GM10266 (cell line): ENCODE data around the gene PURA.

Source experiments
- DNase-seq: peaks from one replicate; pipeline ENCODE4 v3.0.0; 2012; ENCODE audit errors: extremely low spot score
- TF ChIP-seq, protein P1 (sequence below): IDR thresholded peaks from 2 replicates; pipeline ENCODE4 v1.5.1; 2012; ENCODE audit warnings: mild to moderate bottlenecking, low read depth; ENCODE audit not compliant: control insufficient read depth, insufficient read depth; ENCODE audit errors: missing control alignments

PURA gene

DNA sequence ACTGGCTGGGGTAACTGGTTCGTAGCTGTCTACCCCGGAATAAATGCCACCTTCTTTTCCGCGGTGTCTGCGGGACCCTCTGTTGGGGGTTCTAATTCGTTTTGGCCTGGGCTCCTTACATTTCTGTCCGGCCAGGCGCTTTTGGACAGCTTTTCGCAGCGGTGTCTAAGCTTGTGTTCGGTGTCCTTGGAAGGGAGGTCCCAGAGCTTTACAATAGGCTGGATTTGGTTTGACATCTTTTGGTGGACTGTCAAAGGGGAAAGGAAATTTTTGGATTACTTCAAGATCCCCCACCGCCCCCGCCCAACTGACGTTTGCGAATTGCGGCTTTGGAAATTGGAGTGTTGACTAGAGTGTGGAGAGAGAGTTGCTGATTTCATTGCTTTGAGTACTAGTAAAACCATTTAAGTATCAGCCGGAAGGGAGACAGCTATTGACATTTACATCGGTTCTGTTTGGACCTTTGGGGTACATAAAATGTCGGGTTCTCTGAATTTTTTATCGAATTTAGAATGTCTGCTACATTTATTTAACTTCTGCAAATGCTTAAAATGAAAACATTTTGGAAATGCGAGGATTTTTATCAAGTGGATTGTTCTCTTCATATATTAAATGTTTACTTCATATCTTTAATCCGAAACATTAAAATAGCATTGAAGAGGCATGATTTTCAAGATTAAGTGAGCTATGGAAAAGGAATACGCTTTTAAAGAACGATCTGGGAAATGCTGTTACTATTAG lies 4.7 kb upstream of the PURA start:
- TF ChIP-seq, protein P1, sequence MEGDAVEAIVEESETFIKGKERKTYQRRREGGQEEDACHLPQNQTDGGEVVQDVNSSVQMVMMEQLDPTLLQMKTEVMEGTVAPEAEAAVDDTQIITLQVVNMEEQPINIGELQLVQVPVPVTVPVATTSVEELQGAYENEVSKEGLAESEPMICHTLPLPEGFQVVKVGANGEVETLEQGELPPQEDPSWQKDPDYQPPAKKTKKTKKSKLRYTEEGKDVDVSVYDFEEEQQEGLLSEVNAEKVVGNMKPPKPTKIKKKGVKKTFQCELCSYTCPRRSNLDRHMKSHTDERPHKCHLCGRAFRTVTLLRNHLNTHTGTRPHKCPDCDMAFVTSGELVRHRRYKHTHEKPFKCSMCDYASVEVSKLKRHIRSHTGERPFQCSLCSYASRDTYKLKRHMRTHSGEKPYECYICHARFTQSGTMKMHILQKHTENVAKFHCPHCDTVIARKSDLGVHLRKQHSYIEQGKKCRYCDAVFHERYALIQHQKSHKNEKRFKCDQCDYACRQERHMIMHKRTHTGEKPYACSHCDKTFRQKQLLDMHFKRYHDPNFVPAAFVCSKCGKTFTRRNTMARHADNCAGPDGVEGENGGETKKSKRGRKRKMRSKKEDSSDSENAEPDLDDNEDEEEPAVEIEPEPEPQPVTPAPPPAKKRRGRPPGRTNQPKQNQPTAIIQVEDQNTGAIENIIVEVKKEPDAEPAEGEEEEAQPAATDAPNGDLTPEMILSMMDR = no peak
- no peak for DNase-seq

DNA sequence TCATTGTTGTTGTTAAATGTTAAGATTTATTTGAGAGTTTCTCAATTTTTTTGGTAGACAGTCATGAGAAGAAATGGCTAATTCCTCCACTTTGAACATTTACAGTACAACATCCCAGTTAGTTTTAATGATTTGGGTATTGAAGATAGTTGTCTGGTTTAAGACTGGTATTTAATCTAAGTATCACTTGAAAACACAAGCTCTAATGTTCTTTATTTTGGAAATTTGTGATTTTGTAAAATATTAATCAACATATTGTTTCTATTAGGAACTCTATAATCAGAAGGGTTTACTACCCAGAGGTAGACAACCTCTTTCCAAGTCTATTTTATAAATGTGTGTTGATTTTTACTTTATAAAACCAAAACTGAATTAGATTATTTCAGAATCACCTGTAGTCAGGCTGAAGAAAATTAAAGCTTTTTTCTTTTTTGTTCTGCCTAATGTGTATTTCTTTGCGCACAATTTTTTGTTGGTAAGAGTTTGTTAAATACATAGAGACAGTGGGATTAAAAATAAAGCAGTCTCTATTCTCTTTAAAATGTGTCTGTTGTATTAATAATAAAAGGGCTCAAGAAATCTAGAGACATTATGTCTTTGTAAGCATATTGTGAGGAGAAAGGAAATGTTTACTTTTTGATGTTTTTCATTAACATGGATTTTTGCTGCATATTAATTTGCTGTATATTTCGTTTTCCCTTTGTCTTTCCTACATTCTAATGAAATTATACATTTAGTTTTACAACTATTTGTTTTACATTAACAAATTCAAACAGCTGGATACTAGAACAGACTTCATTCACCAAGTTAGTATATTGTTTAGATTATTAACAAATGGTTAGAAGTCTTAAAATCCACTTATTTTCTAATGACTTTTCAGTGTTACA lies 3.9 kb upstream of the PURA start:
- TF ChIP-seq, protein P1 = no peak
- DNase-seq = no peak

DNA sequence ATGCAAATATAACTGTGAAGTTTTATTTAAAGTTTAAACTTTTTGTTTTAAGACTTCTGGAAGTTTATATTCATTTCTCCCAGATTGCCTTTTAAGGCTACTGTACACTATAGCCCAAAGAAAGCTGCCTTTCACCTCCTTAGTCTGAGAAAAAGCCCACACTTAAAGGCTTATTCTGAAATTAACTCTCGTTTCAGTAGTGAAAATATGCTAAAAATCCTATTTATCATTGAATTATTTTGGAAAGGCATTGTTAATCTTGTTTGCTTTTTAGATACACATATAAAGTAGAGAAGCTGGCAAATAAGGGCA lies 3.3 kb upstream of the PURA start:
- TF ChIP-seq, protein P1 = no peak
- DNase-seq = no peak

DNA sequence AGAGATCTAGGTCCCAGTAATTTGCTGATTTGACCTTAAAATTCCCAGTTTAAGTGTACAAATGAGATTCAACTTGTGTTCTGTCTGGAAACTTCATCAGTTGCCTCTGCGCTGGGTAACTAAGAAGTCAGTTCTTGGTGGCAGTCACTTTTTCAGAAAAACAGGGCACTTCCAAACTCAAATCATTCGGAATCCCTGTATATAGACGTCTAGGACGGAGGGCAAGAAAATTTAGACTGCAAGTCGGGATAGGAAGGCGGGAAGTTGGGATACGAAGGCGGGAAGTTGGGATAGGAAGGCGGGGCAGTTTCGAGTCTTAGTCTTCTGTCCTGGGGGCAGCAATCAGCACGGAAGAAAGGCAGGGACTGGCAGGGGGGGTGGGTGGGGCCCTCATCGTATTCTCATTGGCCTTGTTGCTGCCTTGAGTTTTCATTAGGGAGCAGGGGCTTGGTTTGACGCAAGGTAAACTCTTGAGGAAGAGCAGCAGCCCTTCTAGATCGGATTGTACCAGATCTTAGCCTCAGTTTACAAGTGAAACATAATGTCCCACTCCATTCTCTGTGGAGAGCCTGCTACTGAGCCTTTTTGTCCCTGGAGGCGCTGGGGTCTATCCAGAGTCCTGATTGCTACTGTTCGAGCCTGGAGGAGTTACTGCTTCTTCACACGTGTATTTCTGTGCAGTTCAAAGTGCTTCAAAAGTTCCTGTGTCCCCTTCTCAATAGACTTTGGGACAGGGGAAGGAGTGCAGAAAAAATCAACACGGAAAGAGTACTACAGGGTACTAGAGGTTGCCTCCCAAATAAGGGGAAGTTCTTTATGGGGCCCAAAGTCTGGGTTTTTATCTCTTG lies 2.7 kb upstream of the PURA start:
- TF ChIP-seq, protein P1 = no peak
- DNase-seq = no peak

DNA sequence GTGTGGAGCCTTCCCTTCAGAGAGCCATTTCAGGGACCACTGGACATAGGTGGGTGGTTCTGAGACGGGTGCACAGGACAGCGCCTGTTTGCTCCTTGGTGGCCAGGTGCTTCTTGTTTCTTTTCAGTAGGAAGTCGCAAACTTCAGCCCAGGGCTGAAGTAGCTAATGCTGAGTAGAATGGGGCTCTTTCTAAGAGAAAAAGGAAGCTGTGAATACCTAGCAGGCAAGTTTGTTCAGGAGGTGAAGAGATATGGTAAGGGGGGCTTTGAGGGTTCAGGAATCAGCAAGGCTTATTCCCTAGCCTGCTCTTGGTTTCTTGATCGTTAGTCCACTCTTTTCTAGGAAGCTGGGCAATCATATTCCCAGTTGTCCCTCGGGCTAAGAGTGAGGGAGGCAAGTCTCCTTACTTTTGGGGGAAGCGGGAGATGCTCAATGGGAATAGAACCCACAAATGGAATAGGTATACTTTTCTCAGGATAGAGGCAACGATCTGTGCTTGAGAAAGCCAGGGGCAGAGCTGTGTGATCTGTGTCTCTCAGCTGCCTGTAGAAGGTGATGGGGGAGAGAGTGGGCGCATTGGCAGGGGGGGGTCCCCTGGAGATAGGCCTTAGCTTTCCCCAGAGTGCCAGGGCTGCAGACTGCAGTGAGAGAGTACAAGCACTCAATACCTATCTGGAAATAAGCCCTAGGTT lies 1.9 kb upstream of the PURA start:
- DNase-seq = no peak
- TF ChIP-seq, protein P1 = no peak

DNA sequence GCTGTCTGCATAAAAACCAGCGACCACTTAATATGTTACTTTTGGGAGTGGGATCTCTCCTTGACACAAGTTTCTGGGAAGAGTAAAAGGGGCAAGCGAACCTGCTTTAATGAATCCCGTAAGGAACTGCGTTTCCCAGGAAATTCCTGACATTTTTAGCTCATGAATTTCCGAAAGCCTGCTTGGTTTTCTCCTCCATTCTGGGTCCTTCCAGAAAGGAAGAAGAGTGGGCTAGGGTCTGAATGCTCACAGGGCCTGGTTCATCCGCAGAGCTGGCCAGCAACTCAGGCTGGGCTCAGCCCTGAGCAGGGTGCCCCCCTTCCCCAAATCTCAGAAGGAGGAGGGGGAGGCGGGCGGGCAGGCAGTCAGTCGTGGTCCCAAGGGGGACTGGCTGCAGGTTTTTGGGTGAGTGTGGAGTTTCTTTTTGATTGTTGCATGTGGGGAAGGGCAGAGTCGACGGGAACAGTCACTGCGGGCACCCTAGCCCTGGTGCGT lies 1.2 kb upstream of the PURA start:
- TF ChIP-seq, protein P1 = no peak
- no peak for DNase-seq
